NT2/D1 (cell line): ENCODE results near the gene SS18.

Experiments used
- YY1 ChIP-seq: IDR thresholded peaks from 2 replicates; pipeline ENCODE4 v1.6.1; 2011; ENCODE audit not compliant: insufficient read length, insufficient read depth
- ZNF274 ChIP-seq: IDR thresholded peaks from 2 replicates; pipeline ENCODE4 v1.6.1; 2011; ENCODE audit warnings: mild to moderate bottlenecking, low read depth, low read length

DNA sequence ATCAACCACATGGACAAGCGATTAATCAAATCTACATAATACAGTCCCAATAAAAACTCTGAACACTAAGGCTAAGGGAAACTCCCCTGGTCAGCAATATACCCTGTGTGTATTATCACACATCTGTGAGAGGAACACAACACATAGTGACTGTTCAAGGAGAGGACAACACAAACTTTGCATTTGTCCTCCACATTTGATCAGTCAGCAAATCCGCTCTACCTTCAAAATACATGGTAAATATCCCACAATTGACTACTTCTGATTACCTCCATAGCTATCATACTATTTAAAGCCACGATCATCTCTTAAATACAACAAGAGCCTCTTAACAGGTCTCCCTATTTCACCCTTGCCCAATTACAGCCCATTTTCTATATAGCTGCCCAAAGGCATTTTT lies 45.6 kb downstream of the SS18 start:
- TF ChIP-seq YY1 (no peak), ZNF274 (no peak)
